WTC11 (cell line): ENCODE data around the gene HS1BP3.

Experiments used
- ATF3 ChIP-seq: sonication (generic); formaldehyde crosslinking; conservative IDR thresholded peaks from 2 replicates; pipeline ENCODE4 v1.8.1; 2022; ENCODE audit warnings: mild to moderate bottlenecking, missing genetic modification reagents
- CTCF ChIP-seq: fragments of 200-600 bp; IDR thresholded peaks from 2 replicates; pipeline ENCODE4 v1.8.0; 2022; ENCODE audit warnings: antibody characterized with exemption
- EMX1 ChIP-seq: fragments of 250-450 bp; sonication (Bioruptor Pico); IDR thresholded peaks from 2 replicates; pipeline ENCODE4 v1.8.0; 2021; ENCODE audit warnings: mild to moderate bottlenecking
- MAX ChIP-seq: sonication (generic); formaldehyde crosslinking; IDR thresholded peaks from 2 replicates; pipeline ENCODE4 v1.8.0; 2022; ENCODE audit warnings: mild to moderate bottlenecking, missing genetic modification reagents
- MLX ChIP-seq: sonication (generic); formaldehyde crosslinking; IDR thresholded peaks from 2 replicates; pipeline ENCODE4 v1.8.1; 2023; ENCODE audit warnings: mild to moderate bottlenecking, missing genetic modification reagents, moderate library complexity
- RORB ChIP-seq: fragments of 250-450 bp; sonication (Bioruptor Pico); IDR thresholded peaks from 2 replicates; pipeline ENCODE4 v1.9.0; 2021; ENCODE audit warnings: mild to moderate bottlenecking
- TCF7 ChIP-seq: sonication (generic); formaldehyde crosslinking; IDR thresholded peaks from 2 replicates; pipeline ENCODE4 v1.8.0; 2022; ENCODE audit warnings: mild to moderate bottlenecking, low read depth, missing genetic modification reagents, moderate library complexity
- TEAD4 ChIP-seq: sonication (generic); formaldehyde crosslinking; IDR thresholded peaks from 2 replicates; pipeline ENCODE4 v1.8.0; 2022; ENCODE audit warnings: mild to moderate bottlenecking, missing genetic modification reagents

- TF ChIP-seq RORB (CRISPR knock-in tag) (no peak), MAX (no peak), ATF3 (CRISPR knock-in tag) (no peak), EMX1 (CRISPR knock-in tag) (no peak), CTCF (no peak), TEAD4 (no peak), MLX (CRISPR knock-in tag) (no peak), TCF7 (CRISPR knock-in tag) (no peak)
Observed at GRCh38 chr2:20638014-20638413, 12.9 kb downstream of the HS1BP3 start.
